Retinal pigment epithelial cell (primary cell): ENCODE data around the gene SGSH.
A peak's percentile ranks its signal among the peaks of the same experiment; 100 is the strongest.

Source experiments
- DNase-seq: peaks from one replicate; pipeline ENCODE4 v3.0.0-alpha.2; 2010; ENCODE audit warnings: low read depth
- H3K4me3 ChIP-seq: 2 replicates; pipeline ENCODE4 v1.5.1; 2011; ENCODE audit warnings: mild to moderate bottlenecking, low read length, control low read depth, moderate library complexity
- CTCF ChIP-seq: conservative IDR thresholded peaks from 2 replicates; pipeline ENCODE4 v1.5.1; 2011; ENCODE audit warnings: low read depth, low read length, control low read depth, inconsistent platforms

The SGSH gene

GRCh38 chr17:80198144-80198661 lies 21.9 kb downstream of the SGSH start:
- no peak for TF ChIP-seq CTCF
- no peak for DNase-seq
- H3K4me3 ChIP-seq, result no peak overlapping the region

- no peak for DNase-seq
- no peak overlapping the region for H3K4me3 ChIP-seq
- TF ChIP-seq CTCF, result no peak
These were observed 23.5 kb downstream of the SGSH start for GRCh38 chr17:80196652-80197051.

DNA sequence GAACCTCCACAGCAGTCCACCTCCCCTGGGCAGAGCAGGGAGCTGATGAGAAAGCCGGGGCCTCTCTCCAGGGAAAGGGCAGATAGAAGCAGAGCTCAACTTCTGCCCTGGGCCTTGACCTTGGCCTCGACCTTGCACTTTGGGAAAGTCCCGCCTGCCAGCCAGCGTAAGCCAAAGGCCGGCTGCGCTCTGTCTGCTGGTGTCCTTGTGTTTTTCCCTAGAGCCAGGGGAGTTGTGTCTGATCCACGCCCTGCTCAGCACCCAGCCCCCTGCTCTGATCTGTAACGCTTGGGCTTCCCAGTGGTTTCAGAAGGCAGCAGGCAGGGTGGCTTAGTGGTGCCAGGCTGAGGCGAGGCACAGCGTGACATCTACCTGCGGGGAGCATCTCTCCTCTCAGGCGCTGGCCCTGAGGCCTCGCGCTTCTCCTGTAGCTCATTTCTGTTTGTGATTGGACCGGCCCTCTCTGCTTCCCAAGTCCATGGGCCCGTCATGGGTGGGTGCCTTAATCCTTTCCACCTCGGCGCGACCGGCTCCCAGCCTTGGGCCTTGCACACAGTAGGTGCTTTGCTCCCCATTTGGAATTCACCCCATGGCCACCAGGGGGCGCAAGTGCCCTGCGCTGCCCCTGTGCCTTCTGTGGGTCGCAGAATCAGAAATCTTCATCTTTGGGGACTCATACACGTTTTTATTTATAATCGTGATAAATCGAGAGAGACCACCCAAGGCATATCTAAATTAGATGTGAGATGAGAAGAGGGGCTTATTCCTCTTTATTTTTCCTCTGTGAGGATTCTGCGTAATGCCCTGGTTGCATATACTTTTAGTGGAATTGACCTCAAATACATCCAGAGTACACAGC lies 24.2 kb downstream of the SGSH start:
- DNase-seq, result no peak
- TF ChIP-seq CTCF, result peak; percentile 89
- no peak overlapping the region for H3K4me3 ChIP-seq

DNA sequence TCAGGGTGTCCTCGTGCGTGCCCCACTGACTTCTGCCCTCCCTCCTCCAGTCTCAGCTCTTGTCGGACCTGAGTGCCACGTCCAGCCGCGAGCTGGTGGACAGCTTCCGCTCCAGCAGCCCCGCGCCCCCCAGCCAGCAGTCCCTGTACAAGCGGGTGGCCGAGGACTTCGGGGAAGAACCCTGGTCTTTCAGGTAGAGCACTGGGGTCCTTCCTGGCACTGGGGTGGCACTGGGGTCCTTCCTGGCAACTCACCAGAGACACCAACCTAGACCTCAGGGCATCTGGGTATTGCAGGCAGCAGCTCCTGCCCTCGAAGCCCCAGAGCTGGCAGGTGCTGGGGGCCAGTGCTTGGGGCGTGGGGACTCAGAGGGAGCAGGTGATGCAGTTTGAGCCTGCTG lies 25.0 kb downstream of the SGSH start:
- no peak overlapping the region for H3K4me3 ChIP-seq
- TF ChIP-seq CTCF, result no peak
- DNase-seq, result no peak

DNA sequence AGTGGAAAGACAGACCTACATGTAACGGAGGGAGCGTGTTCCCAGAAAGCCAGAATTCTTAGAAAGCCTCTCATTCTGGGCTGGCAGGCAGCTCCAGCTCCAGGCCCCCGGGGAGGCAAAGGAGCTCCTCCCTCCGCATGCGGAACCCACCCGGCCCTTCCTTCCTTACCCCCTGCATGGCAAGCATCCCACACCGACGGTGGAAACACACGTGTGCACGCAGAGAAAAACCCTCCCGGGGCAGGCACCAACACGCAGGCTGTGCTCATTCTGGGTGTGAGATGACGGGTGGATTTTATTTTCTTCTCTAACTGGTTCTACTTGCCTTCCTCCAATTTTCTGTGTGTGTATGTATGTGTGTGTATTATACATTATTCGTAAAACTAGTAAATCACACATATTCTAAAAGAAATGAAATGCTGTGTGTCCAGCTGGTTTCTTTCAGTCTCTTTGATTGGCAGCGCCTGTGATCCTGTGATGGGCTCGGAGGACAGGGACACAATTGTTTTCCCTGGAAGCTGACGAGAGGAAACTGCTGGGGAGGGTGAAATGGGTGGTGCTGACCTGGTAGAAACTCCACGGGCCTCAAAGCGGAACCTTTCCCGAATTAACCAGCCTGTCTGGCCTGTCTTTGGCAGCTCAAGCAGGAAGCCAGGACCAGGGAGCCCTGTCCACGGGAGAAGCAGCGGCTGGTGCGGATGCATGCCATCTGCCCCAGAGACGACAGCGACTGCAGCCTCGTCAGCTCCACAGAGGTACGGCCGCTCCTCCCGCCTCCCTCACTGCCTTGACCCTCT lies 28.1 kb downstream of the SGSH start:
- no peak for DNase-seq
- no peak for TF ChIP-seq CTCF
- H3K4me3 ChIP-seq, result no peak overlapping the region

DNA sequence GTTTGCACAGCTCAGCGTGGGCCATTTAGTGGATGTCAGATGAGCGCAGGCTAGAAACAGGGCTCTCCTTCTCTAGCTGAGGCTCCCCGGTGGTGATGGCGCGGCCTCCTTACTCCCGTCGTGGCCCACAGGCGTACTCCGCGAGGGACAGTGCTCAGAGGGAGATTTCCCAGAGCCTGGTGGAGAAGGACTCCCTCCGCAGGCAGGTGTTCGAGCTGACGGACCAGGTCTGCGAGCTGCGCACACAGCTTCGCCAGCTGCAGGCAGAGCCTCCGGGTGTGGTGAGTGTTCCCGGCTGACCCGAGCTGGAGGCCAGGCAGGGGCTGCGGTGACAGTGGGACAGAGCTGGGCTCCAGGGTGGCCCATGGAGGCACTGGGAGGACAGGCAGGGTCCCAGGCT lies 28.9 kb downstream of the SGSH start:
- TF ChIP-seq CTCF, result no peak
- DNase-seq, result no peak
- no peak overlapping the region for H3K4me3 ChIP-seq
